SHP77 (cell line): ENCODE measurements around the gene SFSWAP.
"Not testable (repeated sequence)": the region's sequence is repeated elsewhere in the genome, so short reads cannot be mapped to it uniquely, and the experiment has no call there.

ENCODE experiments used
- DNase-seq, 2 experiments: peaks; one replicate each; lab custom pipeline; 2025; lab: John Stamatoyannopoulos, UW

The SFSWAP gene

GRCh38 chr12:131789638-131790037, 78.7 kb downstream of the SFSWAP start:
- no peak for DNase-seq

DNA sequence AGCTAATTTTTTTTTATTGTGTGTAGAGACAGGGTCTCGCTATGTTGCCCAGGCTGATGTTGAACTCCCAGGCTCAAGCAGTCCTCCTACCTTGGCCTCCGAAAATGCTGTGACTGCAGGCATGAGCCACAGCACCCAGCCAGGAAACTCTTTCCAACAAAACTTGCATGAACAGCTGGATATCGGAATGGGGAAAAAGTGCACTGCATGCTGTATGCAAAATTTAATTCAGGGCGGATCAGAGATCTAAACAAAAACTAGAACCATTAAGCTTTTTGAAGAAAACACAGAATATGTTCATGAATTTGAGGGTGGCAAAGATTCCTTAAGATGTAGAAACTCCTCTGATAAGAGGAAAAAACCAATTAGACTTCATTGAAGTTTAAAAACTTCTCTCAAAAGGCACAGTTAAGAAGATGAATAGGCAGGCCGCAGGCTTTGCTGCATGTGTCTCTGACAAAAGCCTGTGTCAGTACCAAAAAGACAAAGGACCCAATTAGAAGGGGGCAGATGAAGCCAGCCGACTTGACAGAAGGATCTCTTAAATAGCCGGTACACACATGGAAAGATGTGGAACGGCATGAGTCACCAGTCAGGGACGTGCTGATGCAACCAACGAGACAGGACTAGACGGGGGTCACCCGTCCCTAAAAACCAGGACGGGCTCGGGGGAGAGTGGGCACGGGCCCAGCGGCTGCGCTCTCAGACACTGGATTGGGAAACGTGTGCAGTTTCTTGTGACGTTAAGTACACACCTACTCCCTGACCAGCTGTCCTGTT, 82.5 kb downstream of the SFSWAP start:
- DNase-seq: no peak

- DNase-seq: no peak
Observed at GRCh38 chr12:131794061-131794460, 83.2 kb downstream of the SFSWAP start.

DNA sequence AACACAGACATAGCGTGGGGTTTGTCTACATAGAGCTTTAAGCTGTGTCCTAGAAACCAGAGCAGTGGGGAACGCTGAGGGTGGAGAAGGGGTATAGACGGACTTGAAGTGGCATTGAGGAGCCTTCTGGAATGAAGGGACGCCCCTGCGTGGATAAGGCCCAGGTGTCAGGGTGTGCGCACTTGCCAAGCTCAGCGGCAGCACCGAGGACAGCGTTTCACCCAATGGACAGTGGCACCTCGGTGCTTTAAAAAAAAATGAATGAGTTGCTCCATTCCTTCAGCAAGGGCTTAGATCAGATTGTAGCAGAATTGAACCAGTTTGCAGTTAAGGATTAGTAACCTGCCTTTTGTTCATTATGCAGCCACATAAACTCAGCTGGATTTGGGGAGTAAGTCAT, 83.7 kb downstream of the SFSWAP start:
- DNase-seq: no peak

DNA sequence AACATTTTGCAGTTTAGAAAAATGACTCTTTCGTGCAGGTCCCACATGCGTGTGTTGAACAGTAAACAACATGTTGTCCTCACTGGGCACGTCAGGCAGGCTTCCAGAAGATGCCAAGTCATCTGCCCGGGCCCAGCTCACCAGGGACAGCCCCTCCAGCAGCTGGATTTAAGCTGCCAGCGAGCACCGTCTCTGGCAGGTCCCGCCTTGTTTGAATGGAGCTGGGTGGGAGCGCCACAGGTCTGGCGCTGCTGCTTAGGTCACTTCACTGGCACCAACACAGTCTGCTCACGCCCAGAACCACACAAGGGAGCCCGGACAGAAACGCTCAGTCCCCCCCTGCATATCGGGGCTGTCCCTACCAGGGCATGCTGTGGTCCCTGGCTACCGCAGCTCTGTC, 84.2 kb downstream of the SFSWAP start:
- peak; percentile 22 to 68 for DNase-seq

DNA sequence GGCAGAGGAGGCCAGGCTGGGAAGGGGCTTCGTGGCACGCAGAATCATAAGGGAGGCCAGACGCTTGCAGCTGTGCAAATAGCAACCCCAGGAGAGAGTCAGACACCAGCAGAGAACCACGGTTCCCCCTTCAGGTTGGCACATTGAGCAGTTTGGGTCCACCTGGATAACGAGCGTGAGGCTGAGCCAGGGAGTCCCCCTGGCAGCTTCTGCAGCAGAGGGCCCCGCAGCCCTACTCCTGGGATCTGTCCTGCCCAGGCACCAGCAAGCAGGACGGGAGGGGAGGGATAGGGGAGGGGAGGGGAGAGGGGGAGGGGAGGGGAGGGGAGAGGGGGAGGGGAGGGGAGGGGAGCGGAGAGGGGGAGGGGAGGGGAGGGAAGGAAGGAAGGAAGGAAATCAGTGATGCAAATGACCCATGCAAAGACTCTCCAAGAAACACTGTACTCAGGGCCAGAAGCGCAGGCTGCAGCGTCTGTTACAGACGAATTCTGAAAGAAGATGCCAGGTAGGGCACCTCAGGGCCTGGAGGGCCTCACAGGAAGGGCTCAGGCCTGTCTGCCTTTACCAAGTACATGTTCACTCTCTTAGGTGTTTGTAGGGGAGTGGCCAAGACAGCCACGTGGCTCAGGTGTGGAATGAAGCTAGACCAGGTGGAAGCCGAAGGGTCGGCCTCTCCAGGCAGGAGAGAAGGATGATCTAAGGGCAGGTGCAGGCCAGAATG, 85.0 kb downstream of the SFSWAP start:
- DNase-seq: peak; percentile 80 to 85

DNA sequence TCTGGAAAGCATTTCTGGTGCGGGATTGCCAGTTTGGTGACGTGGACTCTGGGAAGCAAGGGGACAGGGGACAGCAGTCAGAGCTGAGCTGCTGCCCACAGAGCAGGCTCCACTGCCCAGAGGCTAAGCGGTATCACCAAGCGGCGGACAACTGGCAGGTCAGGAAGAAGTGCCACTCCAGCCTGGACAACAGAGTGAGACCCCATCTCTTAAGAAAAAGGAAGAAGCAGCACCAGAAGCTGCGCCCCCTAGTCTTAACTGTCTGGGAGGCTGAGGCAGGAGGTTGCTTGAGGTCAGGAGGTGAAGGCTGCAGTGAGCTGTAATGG, 85.5 kb downstream of the SFSWAP start:
- DNase-seq: no peak

DNA sequence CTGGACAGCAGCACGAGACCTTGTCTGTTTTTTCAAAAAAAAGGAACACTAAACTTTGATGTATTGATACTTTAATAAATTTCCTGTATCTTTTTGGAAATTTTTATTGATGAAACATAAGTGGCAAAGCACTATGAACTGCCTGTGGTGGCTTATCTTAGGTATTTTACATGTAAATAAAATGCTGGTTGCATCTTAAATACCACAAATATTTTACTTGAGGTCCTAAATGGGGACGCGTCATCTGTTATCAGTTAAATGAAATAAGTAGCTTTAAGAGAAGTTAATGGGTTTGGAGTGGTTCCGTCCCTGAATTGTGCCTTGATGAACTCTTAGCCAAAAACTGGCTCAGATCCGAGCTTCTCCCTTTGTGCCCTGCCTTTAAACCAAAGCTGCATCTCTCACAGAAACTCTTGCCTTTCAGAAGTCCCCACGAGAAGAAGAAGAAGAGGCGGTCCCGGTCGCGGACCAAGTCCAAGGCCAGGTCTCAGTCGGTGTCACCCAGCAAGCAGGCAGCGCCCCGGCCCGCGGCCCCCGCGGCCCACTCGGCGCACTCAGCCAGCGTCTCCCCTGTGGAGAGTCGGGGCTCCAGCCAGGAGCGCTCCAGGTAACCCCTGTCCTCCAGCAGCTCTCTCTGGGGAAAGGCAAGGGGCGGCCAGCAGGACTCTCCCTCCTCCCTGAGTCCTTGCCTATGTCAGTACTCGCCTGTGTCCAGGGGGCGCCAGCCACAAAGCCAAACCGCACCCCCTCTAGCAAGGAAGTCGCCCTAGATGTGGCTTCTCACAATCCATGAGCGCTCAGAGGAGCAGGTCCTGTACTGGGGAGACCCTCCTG, 86.1 kb downstream of the SFSWAP start:
- DNase-seq: no peak

GRCh38 chr12:131797588-131797934, 86.7 kb downstream of the SFSWAP start:
- DNase-seq: no peak

- DNase-seq: no peak
Observed at GRCh38 chr12:131799195-131799594, 88.3 kb downstream of the SFSWAP start.

- DNase-seq: no peak
Observed at GRCh38 chr12:131799828-131800593, 89.1 kb downstream of the SFSWAP start.

DNA sequence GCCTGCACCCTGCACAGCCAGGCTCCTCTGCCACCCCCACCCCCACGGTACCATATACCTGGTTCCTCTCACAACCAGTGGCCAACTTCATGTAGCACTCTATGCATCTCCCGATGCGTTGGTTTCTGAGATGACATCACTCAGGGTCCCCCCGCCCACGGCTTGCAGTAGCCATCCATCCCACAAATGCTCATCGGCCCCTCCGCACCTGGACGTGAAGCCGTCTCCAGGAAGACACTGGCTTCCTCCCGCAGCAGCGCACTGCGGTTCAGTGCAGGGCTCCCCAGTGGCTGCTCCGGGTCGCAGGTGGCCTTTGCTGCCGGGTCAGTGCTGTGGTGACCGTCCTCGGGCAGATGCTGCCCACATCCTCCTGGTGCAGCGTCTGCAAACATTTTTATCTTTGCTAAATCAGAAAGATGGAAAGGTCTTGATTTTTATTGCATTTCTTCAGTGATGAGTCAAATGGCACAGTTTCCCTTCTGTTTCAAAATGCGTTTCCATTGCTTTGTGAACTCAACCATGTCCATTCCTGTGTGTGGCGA, 89.8 kb downstream of the SFSWAP start:
- no peak for DNase-seq

- DNase-seq: no peak
Observed at GRCh38 chr12:131801254-131801866, 90.5 kb downstream of the SFSWAP start.

GRCh38 chr12:131803961-131804521, 93.2 kb downstream of the SFSWAP start:
- no peak for DNase-seq

GRCh38 chr12:131805421-131805820, 94.5 kb downstream of the SFSWAP start:
- DNase-seq: no peak

GRCh38 chr12:131806674-131807073, 95.8 kb downstream of the SFSWAP start:
- DNase-seq: no peak

DNA sequence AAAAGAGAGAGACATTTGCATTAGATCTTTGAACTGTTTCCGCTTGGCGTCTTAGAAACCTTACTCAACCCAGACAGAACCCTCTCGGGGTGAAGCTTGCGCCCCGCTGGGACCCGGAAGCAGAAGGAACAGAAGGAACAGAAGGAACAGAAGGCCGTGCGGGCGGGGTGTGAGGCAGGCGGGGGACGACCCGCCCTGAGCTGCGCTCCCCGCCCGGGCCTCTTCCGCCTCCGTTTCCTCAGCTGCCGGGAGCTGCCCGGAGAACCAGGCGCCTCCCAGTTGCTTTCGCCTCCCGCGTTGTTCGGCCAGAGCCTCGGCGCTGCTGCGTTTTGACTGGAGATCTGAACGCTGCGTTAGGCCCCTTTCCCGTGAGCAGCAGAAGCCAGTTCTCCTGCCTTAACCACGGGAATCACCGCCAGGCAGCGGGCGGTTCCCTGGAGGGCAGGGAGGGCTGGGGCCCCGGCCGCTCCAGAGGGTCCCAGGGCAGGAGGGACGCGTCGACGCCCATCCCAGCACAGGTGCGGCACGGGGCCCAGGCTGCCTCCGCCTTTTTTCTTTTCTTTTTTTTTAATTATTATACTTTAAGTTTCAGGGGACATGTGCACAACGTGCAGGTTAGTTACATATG, 98.0 kb downstream of the SFSWAP start:
- peak in 1 of 2 experiments; percentile 49 for DNase-seq

DNA sequence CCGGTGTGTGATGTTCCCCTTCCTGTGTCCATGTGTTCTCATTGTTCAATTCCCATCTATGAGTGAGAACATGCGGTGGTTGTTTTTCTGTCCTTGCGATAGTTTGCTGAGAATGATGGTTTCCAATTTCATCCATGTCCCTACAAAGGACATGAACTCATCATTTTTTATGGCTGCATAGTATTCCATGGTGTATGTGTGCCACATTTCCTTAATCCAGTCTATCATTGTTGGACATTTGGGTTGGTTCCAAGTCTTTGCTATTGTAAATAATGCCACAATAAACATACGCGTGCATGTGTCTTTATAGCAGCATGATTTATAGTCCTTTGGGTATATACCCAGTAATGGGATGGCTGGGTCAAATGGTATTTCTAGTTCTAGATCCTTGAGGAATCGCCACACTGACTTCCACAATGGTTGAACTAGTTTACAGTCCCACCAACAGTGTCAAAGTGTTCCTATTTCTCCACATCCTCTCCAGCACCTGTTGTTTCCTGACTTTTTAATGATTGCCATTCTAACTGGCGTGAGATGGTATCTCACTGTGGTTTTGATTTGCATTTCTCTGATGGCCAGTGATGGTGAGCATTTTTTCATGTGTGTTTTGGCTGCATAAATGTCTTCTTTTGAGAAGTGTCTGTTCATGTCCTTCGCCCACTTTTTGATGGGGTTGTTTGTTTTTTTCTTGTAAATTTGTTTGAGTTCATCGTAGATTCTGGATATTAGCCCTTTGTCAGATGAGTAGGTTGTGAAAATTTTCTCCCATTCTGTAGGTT, 98.8 kb downstream of the SFSWAP start:
- DNase-seq: not testable (repeated sequence)

DNA sequence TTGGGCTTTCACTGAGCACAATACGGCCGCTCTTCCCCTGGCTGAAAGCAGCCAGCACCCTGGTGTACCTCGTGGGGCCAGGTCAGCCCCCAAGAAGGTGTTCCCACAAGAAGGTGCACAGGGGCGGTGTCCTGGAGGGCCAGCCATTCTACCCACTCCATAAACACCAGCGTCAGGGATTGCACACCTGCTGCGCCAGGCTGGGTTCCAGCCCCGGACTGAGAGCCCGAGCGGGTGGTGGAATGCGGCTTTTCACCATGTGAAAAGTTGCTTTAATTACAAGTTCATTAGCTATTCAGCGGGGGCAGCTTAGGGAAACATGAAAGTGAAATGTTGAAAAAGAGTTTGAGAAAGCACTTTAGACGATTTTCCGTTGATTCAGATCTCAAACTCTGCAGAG, 99.8 kb downstream of the SFSWAP start:
- DNase-seq: no peak

DNA sequence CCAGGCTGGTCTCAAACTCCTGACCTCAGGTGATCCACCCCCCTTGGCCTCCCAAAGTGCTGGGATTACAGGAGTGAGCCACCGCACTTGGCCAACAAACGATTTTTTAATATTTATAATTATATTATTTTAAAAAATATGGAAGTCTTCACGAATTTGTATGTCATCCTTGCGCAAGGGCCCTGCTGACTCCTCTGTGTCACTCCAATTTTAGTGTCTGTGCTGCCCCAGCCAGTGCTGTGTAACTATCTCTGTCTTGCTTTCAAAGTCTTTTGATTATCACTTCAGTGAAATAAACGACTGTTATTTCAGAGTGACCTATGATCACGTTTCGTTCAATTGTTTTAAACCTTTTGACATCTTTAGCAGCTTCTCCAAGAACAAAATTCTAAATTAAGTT, 104.2 kb downstream of the SFSWAP start:
- DNase-seq: no peak
